NCI-H1105 (cell line): ENCODE results near the gene GLT6D1.
"Not testable (repeated sequence)": the region's sequence is repeated elsewhere in the genome, so short reads cannot be mapped to it uniquely, and the experiment has no call there.

Experiments
- DNase-seq: peaks from one replicate; lab custom pipeline; 2025; lab: John Stamatoyannopoulos, UW

GLT6D1 gene

GRCh38 chr9:135639196-135639595 lies at the start of gene GLT6D1:
TSS of gene GLT6D1 (minus strand) at chr9:135639540. CDS start at chr9:135639187, 353 bp downstream.
- no peak for DNase-seq

GRCh38 chr9:135689011-135689410 lies 49.7 kb upstream of the GLT6D1 start:
- no peak for DNase-seq

GRCh38 chr9:135687216-135687615 lies 47.9 kb upstream of the GLT6D1 start:
- no peak for DNase-seq

GRCh38 chr9:135684691-135685090 lies 45.4 kb upstream of the GLT6D1 start:
- no peak for DNase-seq

- DNase-seq, result no peak
These were observed 44.2 kb upstream of the GLT6D1 start for GRCh38 chr9:135683401-135684034.

GRCh38 chr9:135681161-135681560 lies 41.8 kb upstream of the GLT6D1 start:
- no peak for DNase-seq

- no peak for DNase-seq
These were observed 40.7 kb upstream of the GLT6D1 start for GRCh38 chr9:135680056-135680455.

- DNase-seq, result no peak
These were observed 39.1 kb upstream of the GLT6D1 start for GRCh38 chr9:135678236-135679017.

- no peak for DNase-seq
These were observed 38.4 kb upstream of the GLT6D1 start for GRCh38 chr9:135677641-135678168.

GRCh38 chr9:135676891-135677290 lies 37.6 kb upstream of the GLT6D1 start:
- no peak for DNase-seq

GRCh38 chr9:135674977-135675376 lies 35.6 kb upstream of the GLT6D1 start:
- DNase-seq, result no peak

GRCh38 chr9:135673941-135674340 lies 34.6 kb upstream of the GLT6D1 start:
- no peak for DNase-seq

- DNase-seq, result not testable (repeated sequence)
These were observed 33.4 kb upstream of the GLT6D1 start for GRCh38 chr9:135672786-135673185.

- no peak for DNase-seq
These were observed 32.3 kb upstream of the GLT6D1 start for GRCh38 chr9:135671591-135672041.

- DNase-seq, result no peak
These were observed 31.6 kb upstream of the GLT6D1 start for GRCh38 chr9:135670721-135671590.

GRCh38 chr9:135669616-135670285 lies 30.4 kb upstream of the GLT6D1 start:
- no peak for DNase-seq

- not testable (repeated sequence) for DNase-seq
These were observed 29.7 kb upstream of the GLT6D1 start for GRCh38 chr9:135669018-135669417.

- no peak for DNase-seq
These were observed 28.2 kb upstream of the GLT6D1 start for GRCh38 chr9:135667463-135668001.

GRCh38 chr9:135666534-135667462 lies 27.5 kb upstream of the GLT6D1 start:
- DNase-seq, result no peak

- DNase-seq, result no peak
These were observed 26.5 kb upstream of the GLT6D1 start for GRCh38 chr9:135665795-135666189.
